GM21737 (cell line): ENCODE results near the gene USP7.
A peak's percentile ranks its signal among the peaks of the same experiment; 100 is the strongest.

Experiments
- ATAC-seq: cut with Tn5 transposase; IDR thresholded peaks from one replicate; pipeline ENCODE4 v1.9.1; 2021; ENCODE audit warnings: mild to moderate bottlenecking, moderate library complexity; ENCODE audit not compliant: unreplicated experiment

Gene USP7

DNA sequence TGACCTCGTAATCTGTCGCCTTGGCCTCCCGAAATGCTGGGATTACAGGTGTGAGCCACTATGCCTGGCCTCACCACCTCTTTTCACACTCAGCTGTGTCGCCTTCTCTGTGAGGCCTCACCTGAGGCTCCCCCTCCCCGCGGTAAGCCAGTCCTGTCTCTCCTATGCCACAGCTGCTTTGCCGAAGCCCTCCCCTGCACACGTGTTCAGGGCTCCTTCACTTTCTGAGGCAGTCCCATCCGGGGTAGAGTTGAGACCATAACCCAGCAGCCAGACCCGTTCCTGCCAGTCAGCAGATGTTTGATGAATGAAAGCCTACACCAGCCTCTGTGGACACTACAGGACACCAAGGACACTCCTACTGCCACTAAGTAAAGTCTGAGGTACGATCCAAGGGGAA lies 10.6 kb downstream of the USP7 start:
- ATAC-seq: no peak

DNA sequence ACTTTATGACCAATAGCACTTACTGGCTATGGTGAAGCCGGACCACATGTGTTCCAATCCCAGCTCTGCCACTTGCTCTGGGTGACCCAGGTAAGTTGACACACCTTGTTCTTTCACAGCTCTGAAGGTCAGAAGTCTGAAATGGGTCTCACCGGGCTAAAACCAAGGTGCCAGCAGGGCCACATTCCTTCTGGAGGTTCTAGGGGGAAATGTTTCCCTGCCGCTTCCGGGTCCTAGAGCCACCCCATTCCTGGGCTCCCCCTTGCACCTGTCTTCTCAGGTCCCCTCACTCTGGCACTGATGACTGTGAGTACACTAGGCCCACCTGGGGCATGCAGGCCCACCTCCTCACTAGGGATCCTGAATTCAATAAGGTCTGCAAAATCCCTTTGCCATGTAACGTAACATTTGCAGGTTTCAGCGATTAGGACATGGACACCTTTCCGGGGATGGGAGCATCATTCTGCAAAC lies 11.4 kb downstream of the USP7 start:
- no peak for ATAC-seq

- no peak for ATAC-seq
Measured at GRCh38 chr16:8951447-8952280, 12.0 kb downstream of the USP7 start.

GRCh38 chr16:8950580-8951077 lies 13.1 kb downstream of the USP7 start:
- no peak for ATAC-seq

GRCh38 chr16:8949536-8950418 lies 13.9 kb downstream of the USP7 start:
- no peak for ATAC-seq

DNA sequence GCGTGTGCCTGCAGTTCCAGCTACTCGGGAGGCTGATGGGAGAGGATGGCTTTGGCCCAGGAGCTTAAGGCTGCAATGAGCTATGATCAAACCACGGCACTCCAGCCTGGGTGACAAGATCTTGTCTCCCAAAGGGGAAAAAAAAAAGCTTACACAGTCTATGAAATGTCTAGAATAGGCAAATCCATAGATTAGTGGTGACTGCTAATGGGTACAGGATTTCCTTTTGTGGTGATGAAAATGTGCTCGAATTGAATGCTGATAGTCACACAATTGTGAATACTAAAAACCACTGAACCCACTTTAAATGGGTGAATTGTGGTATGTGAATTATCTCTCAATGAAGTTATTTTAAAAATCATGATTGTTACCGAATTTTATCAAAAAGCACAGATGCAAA lies 14.9 kb downstream of the USP7 start:
- no peak for ATAC-seq

DNA sequence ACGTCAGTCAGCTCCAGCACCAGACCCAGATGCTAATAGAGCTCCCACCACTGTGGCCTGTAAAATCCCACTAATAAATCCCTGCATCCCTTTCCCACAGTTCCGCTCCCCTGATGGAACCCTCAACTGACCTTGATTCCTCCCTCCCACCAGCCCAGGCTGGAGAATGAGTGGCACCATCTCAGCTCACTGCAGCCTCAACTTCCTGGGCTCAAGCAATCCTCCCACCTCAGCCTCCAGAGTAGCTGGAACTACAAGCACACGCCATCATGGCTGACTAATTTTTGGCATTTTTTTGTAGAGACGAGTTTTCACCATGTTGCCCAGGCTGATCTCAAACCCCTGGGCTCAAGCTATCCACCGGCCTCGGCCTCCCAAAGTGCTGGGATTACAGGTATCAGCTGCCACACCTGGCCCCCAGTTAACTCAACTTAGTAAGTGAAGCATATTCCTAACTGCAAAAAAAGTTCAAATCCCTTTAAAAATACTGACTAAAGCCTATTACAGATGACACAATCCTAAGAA lies 15.6 kb downstream of the USP7 start:
- ATAC-seq: no peak

DNA sequence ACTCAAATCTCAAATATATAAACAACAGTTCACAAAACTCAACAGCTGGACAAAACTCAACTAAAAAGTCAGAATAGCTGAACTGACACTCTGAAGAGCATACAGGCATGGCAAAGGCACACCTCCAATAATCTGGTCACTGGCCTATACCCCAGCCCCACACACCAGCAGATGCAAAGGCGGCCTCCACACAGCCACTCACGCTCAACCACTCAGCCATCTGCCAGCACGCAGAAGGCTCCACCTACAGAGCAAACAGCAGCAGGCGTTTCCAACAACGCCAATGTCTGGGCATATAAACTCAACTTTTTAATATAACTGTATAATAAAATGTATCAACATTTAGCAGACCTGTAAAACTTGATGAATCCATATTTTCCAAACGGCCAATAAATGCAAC lies 17.2 kb downstream of the USP7 start:
- ATAC-seq: no peak

DNA sequence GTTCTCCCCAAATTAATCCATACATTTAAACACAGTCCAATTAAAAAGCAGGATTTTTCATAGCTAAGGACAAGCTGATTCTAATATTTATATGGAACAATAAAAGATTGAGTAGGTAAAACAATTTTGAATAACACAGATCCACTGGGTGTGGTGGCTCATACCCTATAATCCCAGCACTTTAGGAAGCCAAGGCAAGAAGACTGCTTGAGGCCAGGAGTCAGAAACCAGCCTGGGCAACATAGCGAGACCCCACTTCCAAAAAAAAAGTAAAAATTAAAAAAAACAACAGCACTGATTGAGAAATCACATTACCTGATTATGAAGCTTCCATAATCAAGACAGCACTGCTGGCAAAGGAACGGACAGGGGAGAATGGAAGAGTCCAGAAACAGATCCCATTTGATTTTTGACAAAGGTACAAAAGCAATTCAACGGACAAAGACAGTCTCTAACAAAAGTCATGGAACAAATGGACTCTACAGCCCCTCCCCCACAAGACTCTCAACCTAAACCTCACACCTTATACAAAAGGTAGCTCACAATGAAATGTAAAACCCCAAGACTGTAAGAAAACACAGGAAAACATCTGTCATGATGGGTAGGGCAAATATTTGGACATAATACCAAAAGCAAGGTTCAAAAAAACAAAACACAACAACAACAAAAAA lies 17.9 kb downstream of the USP7 start:
- ATAC-seq: no peak

- ATAC-seq: peak; percentile 58
Measured at GRCh38 chr16:8943966-8944759, 19.5 kb downstream of the USP7 start.

DNA sequence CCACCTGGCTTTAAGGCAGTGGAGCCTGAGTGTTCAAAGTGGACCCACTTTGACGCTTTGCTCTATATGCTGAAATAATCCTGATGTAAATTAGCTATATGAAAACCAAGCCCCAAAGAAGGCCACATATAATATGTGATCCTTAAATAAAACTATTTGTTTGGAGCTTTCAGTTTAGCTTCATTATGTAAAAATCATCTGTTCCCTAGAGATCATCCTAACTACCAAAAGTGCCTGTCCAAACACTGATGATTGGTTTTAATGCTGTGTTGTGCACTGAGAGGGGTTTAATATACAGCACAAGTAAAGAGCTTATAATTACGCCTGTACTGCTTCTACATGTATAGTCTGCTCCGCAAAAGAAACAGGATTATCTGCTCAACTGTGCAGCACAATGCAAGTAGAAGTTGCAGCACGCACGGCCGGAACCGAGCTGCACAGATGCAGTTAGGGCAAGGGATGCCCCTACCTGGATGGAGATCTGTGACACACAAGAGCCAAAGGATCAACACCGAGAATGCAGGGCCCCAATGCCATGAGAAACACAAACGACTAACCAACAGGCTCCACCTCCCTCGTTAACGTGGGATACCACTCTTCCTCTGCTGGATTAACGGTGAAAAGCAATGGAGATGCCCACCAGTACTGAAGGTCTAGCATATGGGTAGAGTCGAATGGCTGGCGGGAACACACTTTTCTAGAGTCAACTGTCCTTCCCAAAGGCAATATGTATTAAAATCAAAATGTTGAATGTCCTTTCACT lies 20.5 kb downstream of the USP7 start:
- ATAC-seq: no peak

DNA sequence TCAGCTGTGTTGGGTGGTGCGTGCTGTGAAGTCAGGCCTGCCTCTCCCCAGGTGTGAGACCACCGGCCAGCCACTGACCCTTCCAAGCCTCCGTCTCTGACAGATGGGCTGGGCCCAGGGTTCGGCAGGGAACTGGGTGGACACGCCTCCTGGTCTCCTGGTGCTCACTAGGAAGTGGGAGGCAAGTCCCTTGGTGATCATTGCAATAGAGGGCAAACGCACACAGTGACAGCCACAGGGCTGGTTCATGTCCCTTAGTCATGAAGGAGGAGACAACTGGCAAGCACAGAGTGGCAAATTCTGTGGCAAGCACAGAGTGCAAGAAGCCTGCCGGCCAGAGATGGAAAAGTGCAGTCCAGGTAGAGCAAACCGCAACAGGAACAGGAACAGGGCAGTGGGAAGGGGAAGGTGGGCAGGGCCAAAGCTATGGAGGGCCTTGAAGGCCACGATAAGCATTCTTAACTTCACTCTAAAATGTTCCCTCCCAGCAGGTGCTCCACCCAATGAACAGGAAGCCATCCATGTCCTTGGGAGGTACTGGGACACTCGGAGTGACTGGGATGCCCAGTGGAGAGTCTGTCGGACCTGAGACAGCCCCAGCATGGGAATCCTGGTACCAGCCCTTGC lies 21.9 kb downstream of the USP7 start:
- ATAC-seq: no peak

- ATAC-seq: no peak
Measured at GRCh38 chr16:8937803-8938202, 25.9 kb downstream of the USP7 start.

- peak; percentile 68 for ATAC-seq
Measured at GRCh38 chr16:8936421-8936820, 27.3 kb downstream of the USP7 start.

DNA sequence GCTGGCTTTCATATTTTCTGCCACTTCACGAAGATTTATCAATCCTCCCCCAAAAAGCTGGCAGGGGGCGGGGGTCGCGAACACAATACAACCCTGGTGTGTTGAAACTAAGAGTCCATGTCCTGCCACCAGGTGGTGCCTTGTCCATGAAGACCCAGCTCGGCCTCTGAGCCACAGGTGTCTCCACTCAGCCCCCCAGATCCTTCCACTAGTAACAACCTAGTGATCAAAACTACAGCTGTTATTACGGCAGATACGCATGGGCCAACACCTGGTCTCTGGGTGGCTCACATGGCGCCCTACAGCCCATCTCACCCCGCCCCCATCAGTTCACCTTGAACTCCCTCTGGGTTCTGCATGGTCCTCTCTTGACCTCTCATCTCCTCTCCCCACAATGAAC lies 27.7 kb downstream of the USP7 start:
- no peak for ATAC-seq

- ATAC-seq: no peak
Measured at GRCh38 chr16:8934601-8935000, 29.1 kb downstream of the USP7 start.

- ATAC-seq: no peak
Measured at GRCh38 chr16:8931859-8932258, 31.8 kb downstream of the USP7 start.

- no peak for ATAC-seq
Measured at GRCh38 chr16:8929086-8929748, 34.5 kb downstream of the USP7 start.
